GM12878 (cell line): ENCODE data around the gene CNDP1.

Source experiments
- CEBPZ ChIP-seq: fragments of 150-350 bp; IDR thresholded peaks from 2 replicates; pipeline ENCODE4 v1.6.1; 2016; ENCODE audit warnings: low read depth, low read length
- EZH2 ChIP-seq: IDR thresholded peaks from 2 replicates; pipeline ENCODE4 v1.6.1; 2012; ENCODE audit warnings: low read depth, mild to moderate bottlenecking, control low read depth, inconsistent platforms, low read length, borderline replicate concordance; ENCODE audit not compliant: control insufficient read depth
- NR2C2 ChIP-seq: IDR thresholded peaks from 2 replicates; pipeline ENCODE4 v1.6.1; 2011; ENCODE audit warnings: borderline replicate concordance, low read depth; ENCODE audit not compliant: control insufficient read depth, insufficient read length
- PBX3 ChIP-seq: IDR thresholded peaks from 2 replicates; pipeline ENCODE4 v1.6.1; 2011; ENCODE audit warnings: mild to moderate bottlenecking, low read depth, low read length, moderate library complexity; ENCODE audit not compliant: insufficient replicate concordance
- POLR2A ChIP-seq: IDR thresholded peaks from 2 replicates; pipeline ENCODE4 v1.6.1; 2011; ENCODE audit warnings: low read depth, mild to moderate bottlenecking, low read length
- POLR2AphosphoS5 ChIP-seq: IDR thresholded peaks from 2 replicates; pipeline ENCODE4 v1.6.1; 2011; ENCODE audit warnings: mild to moderate bottlenecking, low read length, inconsistent platforms
- RFX5 ChIP-seq: IDR thresholded peaks from 2 replicates; pipeline ENCODE4 v1.6.1; 2011; ENCODE audit warnings: low read depth, low read length, improper control_type of control experiment
- SIN3A ChIP-seq: IDR thresholded peaks from 2 replicates; pipeline ENCODE4 v1.6.1; 2012; ENCODE audit warnings: low read depth, low read length, improper control_type of control experiment
- SMARCA5 ChIP-seq: fragments of 450-650 bp; IDR thresholded peaks from 2 replicates; pipeline ENCODE4 v1.6.1; 2017; ENCODE audit warnings: mild to moderate bottlenecking
- TBL1XR1 ChIP-seq: IDR thresholded peaks from 2 replicates; pipeline ENCODE4 v1.6.1; 2012; ENCODE audit warnings: low read depth, low read length, improper control_type of control experiment
- TCF12 ChIP-seq: IDR thresholded peaks from 2 replicates; pipeline ENCODE4 v1.6.1; 2011; ENCODE audit warnings: low read depth, mild to moderate bottlenecking, low read length
- ZBED1 ChIP-seq: IDR thresholded peaks from 2 replicates; pipeline ENCODE4 v1.6.1; 2016; ENCODE audit warnings: borderline replicate concordance

GRCh38 chr18:74519320-74520095, 14.8 kb upstream of the CNDP1 start:
- TF ChIP-seq PBX3 (no peak), TCF12 (no peak), SIN3A (no peak), SMARCA5 (no peak), TBL1XR1 (no peak), EZH2 (no peak), CEBPZ (no peak), NR2C2 (no peak), POLR2A (0 out of 2 replicates have a peak, but pooled peaks have one; percentile 42), RFX5 (no peak), POLR2AphosphoS5 (no peak), ZBED1 (no peak)
